ENCODE data around the gene SLC25A42.

DNA sequence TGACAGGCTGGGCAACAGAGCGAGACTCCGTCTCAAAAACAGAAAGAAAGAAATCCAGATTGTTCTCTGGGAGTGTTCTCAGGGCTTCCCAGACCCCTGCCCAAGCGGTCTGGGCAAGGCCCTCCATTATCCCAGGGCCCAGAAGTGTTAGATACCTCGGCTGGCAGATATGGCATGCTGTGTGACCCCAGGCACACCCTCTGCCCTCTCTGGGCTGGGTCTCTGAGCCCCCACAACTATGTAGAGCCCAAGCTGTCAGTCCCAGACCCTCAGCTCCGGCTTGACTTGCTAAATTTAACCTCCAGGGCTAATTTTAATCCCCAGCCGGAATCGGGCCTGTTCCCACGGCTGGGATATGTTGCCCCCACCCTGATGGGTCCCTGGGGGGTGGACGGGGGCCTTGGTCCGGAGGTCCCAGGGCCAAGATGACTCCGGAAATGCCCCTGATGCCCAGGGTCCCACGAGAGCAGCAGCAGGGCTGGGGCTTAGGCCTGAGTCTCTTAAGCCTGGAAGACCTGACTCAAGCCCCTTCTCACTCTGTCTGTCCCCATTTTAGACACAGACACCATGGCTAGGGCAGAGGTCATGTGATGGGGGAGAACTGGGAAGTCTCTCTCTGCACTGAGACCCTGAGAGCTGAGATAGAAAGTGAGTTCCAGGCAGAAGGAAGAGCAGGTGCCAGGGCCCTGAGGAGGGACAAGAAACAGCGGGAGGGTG, 89.0 kb downstream of the SLC25A42 start:
- TF ChIP-seq CTCF (IDR thresholded peaks at IDR 0.05) (no peak), POLR2A (IDR thresholded peaks at IDR 0.05) (no peak), POLR2AphosphoS5 (IDR thresholded peaks at IDR 0.05) (no peak), EP300 (IDR thresholded peaks at IDR 0.05) (no peak)
